DMS53 treated with DMSO at 0.1 percent for 48 hours (cell line): ENCODE measurements around the gene GSTO1.

ENCODE experiments used
- DNase-seq: peaks from one replicate; lab custom pipeline; 2025; ENCODE audit not compliant: unreplicated experiment; lab: John Stamatoyannopoulos, UW

Gene GSTO1

GRCh38 chr10:104273899-104274575 is 19.3 kb downstream of the GSTO1 start:
- no peak for DNase-seq

GRCh38 chr10:104274762-104275721 is 20.4 kb downstream of the GSTO1 start:
- peak; percentile 48 for DNase-seq

- no peak for DNase-seq
Measured at GRCh38 chr10:104276192-104276591, 21.5 kb downstream of the GSTO1 start.

- DNase-seq = peak; percentile 10
Measured at GRCh38 chr10:104277785-104278184, 23.1 kb downstream of the GSTO1 start.

- DNase-seq = no peak
Measured at GRCh38 chr10:104279550-104280259, 25.0 kb downstream of the GSTO1 start.

- no peak for DNase-seq
Measured at GRCh38 chr10:104281694-104282093, 27.0 kb downstream of the GSTO1 start.

GRCh38 chr10:104284846-104285245 is 30.2 kb downstream of the GSTO1 start:
- DNase-seq = no peak

- no peak for DNase-seq
Measured at GRCh38 chr10:104286939-104287338, 32.2 kb downstream of the GSTO1 start.

- peak; percentile 18 for DNase-seq
Measured at GRCh38 chr10:104288355-104288754, 33.7 kb downstream of the GSTO1 start.

GRCh38 chr10:104291439-104291951 is 36.8 kb downstream of the GSTO1 start:
- DNase-seq = peak; percentile 87

GRCh38 chr10:104293011-104293410 is 38.3 kb downstream of the GSTO1 start:
- no peak for DNase-seq

- DNase-seq = no peak
Measured at GRCh38 chr10:104293781-104294321, 39.2 kb downstream of the GSTO1 start.

- no peak for DNase-seq
Measured at GRCh38 chr10:104296687-104297436, 42.2 kb downstream of the GSTO1 start.

GRCh38 chr10:104297697-104298660 is 43.3 kb downstream of the GSTO1 start:
- DNase-seq = no peak

GRCh38 chr10:104299031-104299904 is 44.6 kb downstream of the GSTO1 start:
- no peak for DNase-seq

- DNase-seq = no peak
Measured at GRCh38 chr10:104300002-104300735, 45.5 kb downstream of the GSTO1 start.

- DNase-seq = peak; percentile 96
Measured at GRCh38 chr10:104300736-104301292, 46.1 kb downstream of the GSTO1 start.
